Activated CD4-positive, alpha-beta T cell treated with anti-CD3 and anti-CD28 coated beads for 36 hours (primary cell): ENCODE data around the gene SEL1L3. TPM values are rescaled to one million over a fixed set of nuclear protein-coding genes. Genes with fewer than 3 reads are reported as not detected.

Experiments
- ATAC-seq: fragments of 200-7000 bp; cut with Tn5 transposase; one replicate; pipeline ENCODE4 v1.10.0; 2021; ENCODE audit warnings: mild to moderate bottlenecking, moderate library complexity
- CTCF ChIA-PET: fragments of 350-600 bp; sonication (Branson Sonifier 250); formaldehyde crosslinking; loops from one replicate; lab custom pipeline; 2021; ENCODE audit warnings: antibody characterized with exemption; lab: Charles Lee
- POLR2A ChIA-PET: fragments of 350-600 bp; sonication (Branson Sonifier 250); formaldehyde crosslinking; loops from one replicate; lab custom pipeline; 2021; ENCODE audit warnings: antibody characterized with exemption, inconsistent platforms; lab: Charles Lee
- DNase-seq: peaks from one replicate; pipeline ENCODE4 v3.0.0-alpha.2; 2020
- H3K27ac Mint-ChIP-seq: one replicate; pipeline ENCODE4 v1.8.0; 2021; ENCODE audit warnings: mixed read lengths
- H3K27me3 Mint-ChIP-seq: one replicate; pipeline ENCODE4 v1.8.0; 2021; ENCODE audit warnings: mixed read lengths
- H3K36me3 Mint-ChIP-seq: one replicate; pipeline ENCODE4 v1.8.0; 2021; ENCODE audit warnings: low read depth, mixed read lengths
- H3K4me1 Mint-ChIP-seq: one replicate; pipeline ENCODE4 v1.8.0; 2021; ENCODE audit warnings: mixed read lengths
- H3K4me3 Mint-ChIP-seq: one replicate; pipeline ENCODE4 v1.8.0; 2021; ENCODE audit warnings: mild to moderate bottlenecking, moderate library complexity, mixed read lengths
- H3K9me3 Mint-ChIP-seq: one replicate; pipeline ENCODE4 v1.8.0; 2021; ENCODE audit warnings: low read depth, mixed read lengths
- intact Hi-C, 2 experiments: fragments of 100-400 bp; cut with DNase I in 1 of 2; cut with micrococcal nuclease in 1 of 2; formaldehyde crosslinking; loops; one replicate each; pipeline versions ENCODE4 v1.14.2 to v1.15.1; 2022 to 2024; cut with DNase I, micrococcal nuclease
- total RNA-seq, 2 experiments: library from RNA; stranded (reverse); gene quantifications; one replicate each; pipeline ENCODE4 v1.2.3, GENCODE V29; 2021

Gene SEL1L3
- total RNA-seq, 2 experiments from 2014 or later, result 31.9 to 34.8 TPM

- H3K4me3 Mint-ChIP-seq, result no peak overlapping the region
- no peaks in the 10 kb centered on the region for H3K27me3 Mint-ChIP-seq
- H3K9me3 Mint-ChIP-seq, result no peaks in the 10 kb centered on the region
- ATAC-seq (peak; percentile 23), DNase-seq (peak; percentile 31)
- intact Hi-C loops, result no loop called here
- peaks cover 3% of the 10 kb centered on the region for H3K4me1 Mint-ChIP-seq
- H3K27ac Mint-ChIP-seq, result no peak overlapping the region
- CTCF ChIA-PET, result interaction anchor here (1.0 kb wide), 1 partner anchor 15 kb away, joined by 3 read pairs; no protein-coding TSS in a partner anchor
- POLR2A ChIA-PET, result interaction anchor here (0.6 kb wide), 1 partner anchor 275 kb away, joined by 3 read pairs; no protein-coding TSS in a partner anchor
- H3K36me3 Mint-ChIP-seq, result peaks cover 37% of the 10 kb centered on the region
Measured at GRCh38 chr4:25783943-25784342, 78.8 kb downstream of the SEL1L3 start.

GRCh38 chr4:25783126-25783525 is 79.7 kb downstream of the SEL1L3 start:
- H3K27me3 Mint-ChIP-seq, result no peaks in the 10 kb centered on the region
- intact Hi-C loops, result no loop called here

GRCh38 chr4:25782482-25782881 is 80.3 kb downstream of the SEL1L3 start:
- H3K36me3 Mint-ChIP-seq, result peaks cover 43% of the 10 kb centered on the region
- CTCF ChIA-PET, result no interaction called here

More at GRCh38 chr4:25783126-25783525, 79.7 kb downstream of the SEL1L3 start:
- Mint-ChIP-seq H3K4me1 (peaks cover 3% of the 10 kb centered on the region), H3K4me3 (no peak overlapping the region), H3K27ac (no peak overlapping the region), H3K36me3 (peaks cover 40% of the 10 kb centered on the region), H3K9me3 (peaks cover 4% of the 10 kb centered on the region)
- DNase-seq (no peak), ATAC-seq (no peak)
- CTCF ChIA-PET, result interaction anchor here (1.0 kb wide), 1 partner anchor 14 kb away, joined by 3 read pairs; no protein-coding TSS in a partner anchor
- POLR2A ChIA-PET, result interaction anchor here (0.6 kb wide), 1 partner anchor 276 kb away, joined by 3 read pairs; no protein-coding TSS in a partner anchor

GRCh38 chr4:25779021-25779420 is 83.8 kb downstream of the SEL1L3 start:
- no peak overlapping the region for H3K4me3 Mint-ChIP-seq
- ChIA-PET CTCF (interaction anchor here (0.8 kb wide), 1 partner anchor 11 kb away, joined by 4 read pairs; no protein-coding TSS in a partner anchor), POLR2A (no interaction called here)
- H3K36me3 Mint-ChIP-seq, result peaks cover 59% of the 10 kb centered on the region
- H3K9me3 Mint-ChIP-seq, result peaks cover 8% of the 10 kb centered on the region
- no peak overlapping the region for H3K27ac Mint-ChIP-seq
- DNase-seq, result no peak
- intact Hi-C loops, result no loop called here
- H3K27me3 Mint-ChIP-seq, result no peaks in the 10 kb centered on the region
- peaks cover 2% of the 10 kb centered on the region for H3K4me1 Mint-ChIP-seq
- no peak for ATAC-seq

More at GRCh38 chr4:25782482-25782881, 80.3 kb downstream of the SEL1L3 start:
- DNase-seq (no peak), ATAC-seq (no peak)
- peaks cover 3% of the 10 kb centered on the region for H3K4me1 Mint-ChIP-seq
- no peaks in the 10 kb centered on the region for H3K27me3 Mint-ChIP-seq
- POLR2A ChIA-PET, result interaction anchor here (0.6 kb wide), 1 partner anchor 14 kb away, joined by 3 read pairs; no protein-coding TSS in a partner anchor
- H3K9me3 Mint-ChIP-seq, result peaks cover 4% of the 10 kb centered on the region
- intact Hi-C loops, result no loop called here
- no peak overlapping the region for H3K4me3 Mint-ChIP-seq
- H3K27ac Mint-ChIP-seq, result no peak overlapping the region

- intact Hi-C loops, result no loop called here
- DNase-seq (no peak), ATAC-seq (no peak)
- Mint-ChIP-seq H3K27ac (no peak overlapping the region), H3K27me3 (no peaks in the 10 kb centered on the region), H3K9me3 (peaks cover 8% of the 10 kb centered on the region), H3K4me1 (no peaks in the 10 kb centered on the region), H3K4me3 (no peak overlapping the region), H3K36me3 (peaks cover 47% of the 10 kb centered on the region)
- POLR2A ChIA-PET, result interaction anchor here (0.7 kb wide), 1 partner anchor 33 kb away, joined by 13 read pairs; no protein-coding TSS in a partner anchor
- CTCF ChIA-PET, result no interaction called here
Measured at GRCh38 chr4:25776795-25777194, 86.0 kb downstream of the SEL1L3 start.

- H3K4me3 Mint-ChIP-seq, result no peak overlapping the region
- DNase-seq, result no peak
- no peak for ATAC-seq
- intact Hi-C loops, result no loop called here
- ChIA-PET POLR2A (no interaction called here), CTCF (no interaction called here)
- H3K27me3 Mint-ChIP-seq, result no peaks in the 10 kb centered on the region
- no peak overlapping the region for H3K27ac Mint-ChIP-seq
- no peaks in the 10 kb centered on the region for H3K4me1 Mint-ChIP-seq
- H3K9me3 Mint-ChIP-seq, result peaks cover 8% of the 10 kb centered on the region
- peaks cover 43% of the 10 kb centered on the region for H3K36me3 Mint-ChIP-seq
Measured at GRCh38 chr4:25775166-25775565, 87.6 kb downstream of the SEL1L3 start.

- Mint-ChIP-seq H3K4me3 (no peak overlapping the region), H3K27ac (no peak overlapping the region), H3K36me3 (peaks cover 30% of the 10 kb centered on the region), H3K9me3 (peaks cover 6% of the 10 kb centered on the region), H3K27me3 (no peaks in the 10 kb centered on the region), H3K4me1 (no peaks in the 10 kb centered on the region)
- intact Hi-C loops, result no loop called here
- POLR2A ChIA-PET, result no interaction called here
- CTCF ChIA-PET, result interaction anchor here (0.5 kb wide), 1 partner anchor 69 kb away, joined by 3 read pairs; no protein-coding TSS in a partner anchor
- ATAC-seq (no peak), DNase-seq (no peak)
Measured at GRCh38 chr4:25773358-25773757, 89.4 kb downstream of the SEL1L3 start.

- Mint-ChIP-seq H3K36me3 (peaks cover 20% of the 10 kb centered on the region), H3K4me3 (no peak overlapping the region), H3K27ac (no peak overlapping the region), H3K27me3 (no peaks in the 10 kb centered on the region), H3K9me3 (no peaks in the 10 kb centered on the region), H3K4me1 (no peaks in the 10 kb centered on the region)
- ChIA-PET POLR2A (no interaction called here), CTCF (no interaction called here)
- ATAC-seq, result no peak
- intact Hi-C loops, result no loop called here
- DNase-seq, result no peak
Measured at GRCh38 chr4:25771672-25772071, 91.1 kb downstream of the SEL1L3 start.

GRCh38 chr4:25770847-25771246 is 91.9 kb downstream of the SEL1L3 start:
- DNase-seq, result no peak
- ChIA-PET CTCF (no interaction called here), POLR2A (no interaction called here)
- Mint-ChIP-seq H3K27ac (no peak overlapping the region), H3K36me3 (peaks cover 19% of the 10 kb centered on the region), H3K9me3 (no peaks in the 10 kb centered on the region), H3K27me3 (no peaks in the 10 kb centered on the region), H3K4me3 (no peak overlapping the region), H3K4me1 (no peaks in the 10 kb centered on the region)
- intact Hi-C loops, result no loop called here
- no peak for ATAC-seq

GRCh38 chr4:25769251-25769650 is 93.5 kb downstream of the SEL1L3 start:
- Mint-ChIP-seq H3K27ac (no peak overlapping the region), H3K9me3 (no peaks in the 10 kb centered on the region), H3K4me1 (no peaks in the 10 kb centered on the region), H3K36me3 (peaks cover 20% of the 10 kb centered on the region), H3K27me3 (no peaks in the 10 kb centered on the region), H3K4me3 (no peak overlapping the region)
- CTCF ChIA-PET, result interaction anchor here (1.0 to 1.6 kb wide), 2 partner anchors 14 to 23 kb away, joined by 3 to 4 read pairs; no protein-coding TSS in a partner anchor
- no peak for ATAC-seq
- DNase-seq, result no peak
- POLR2A ChIA-PET, result interaction anchor here (0.6 kb wide), 1 partner anchor 18 kb away, joined by 7 read pairs; no protein-coding TSS in a partner anchor
- intact Hi-C loops, result no loop called here

GRCh38 chr4:25767877-25768725 is 94.7 kb downstream of the SEL1L3 start:
- DNase-seq (peak; percentile 41), ATAC-seq (no peak)
- Mint-ChIP-seq H3K36me3 (peaks cover 29% of the 10 kb centered on the region), H3K27ac (no peak overlapping the region), H3K9me3 (no peaks in the 10 kb centered on the region), H3K27me3 (no peaks in the 10 kb centered on the region), H3K4me1 (no peaks in the 10 kb centered on the region), H3K4me3 (no peak overlapping the region)
- POLR2A ChIA-PET, result interaction anchor here (0.7 kb wide), 2 partner anchors 14 to 533 kb away, joined by 3 read pairs; no protein-coding TSS in a partner anchor
- CTCF ChIA-PET, result interaction anchor here (0.7 to 1.9 kb wide), 12 partner anchors 11 to 606 kb away, joined by 3 to 9 read pairs (median 3); no protein-coding TSS in a partner anchor
- intact Hi-C loops, result loop anchor here (1.0 kb wide), 1 partner anchor 328 kb away; no protein-coding TSS in a partner anchor
